NT2/D1 (cell line): ENCODE results near the gene LAMA5.

ENCODE experiments used
- SUZ12 ChIP-seq: IDR thresholded peaks from 2 replicates; pipeline ENCODE4 v1.6.1; 2011; ENCODE audit not compliant: insufficient read length, insufficient read depth; ENCODE audit errors: extremely low read depth
- ZNF274 ChIP-seq: IDR thresholded peaks from 2 replicates; pipeline ENCODE4 v1.6.1; 2011; ENCODE audit warnings: mild to moderate bottlenecking, low read depth, low read length

- TF ChIP-seq ZNF274 (no peak), SUZ12 (no peak)
These were observed 9.4 kb downstream of the LAMA5 start for GRCh38 chr20:62357681-62358080.
